Lower lobe of right lung (tissue), 2 donors: Measurements from ENCODE around the gene CEACAM3. TPM values are rescaled to one million over a fixed set of nuclear protein-coding genes. Genes with fewer than 3 reads are reported as not detected.
A peak's percentile ranks its signal among the peaks of the same experiment; 100 is the strongest.

Experiments used
- ATAC-seq, 2 donors: fragments of 200-7000 bp; cut with Tn5 transposase; one replicate each; pipeline ENCODE4 v1.9.1; 2020 to 2022; ENCODE audit warnings: mild to moderate bottlenecking in 2 of 2, moderate library complexity in 2 of 2
- DNase-seq: peaks from one replicate; pipeline ENCODE4 v3.0.0-alpha.2; 2020
- H3K27ac ChIP-seq: fragments of 200-600 bp; one replicate; pipeline ENCODE4 v1.8.0; 2022
- H3K27me3 ChIP-seq: fragments of 200-600 bp; one replicate; pipeline ENCODE4 v1.8.0; 2022; ENCODE audit warnings: low read depth
- H3K36me3 ChIP-seq: fragments of 200-600 bp; one replicate; pipeline ENCODE4 v1.8.0; 2022; ENCODE audit warnings: mild to moderate bottlenecking
- H3K4me1 ChIP-seq: fragments of 200-600 bp; one replicate; pipeline ENCODE4 v1.8.0; 2022
- H3K4me3 ChIP-seq: fragments of 200-600 bp; one replicate; pipeline ENCODE4 v1.8.0; 2022; ENCODE audit warnings: mild to moderate bottlenecking
- H3K9me3 ChIP-seq: fragments of 200-600 bp; one replicate; pipeline ENCODE4 v1.8.0; 2022
- CTCF ChIP-seq: fragments of 200-600 bp; IDR thresholded peaks from one replicate; pipeline ENCODE4 v1.8.0; 2022; ENCODE audit warnings: antibody characterized with exemption, mild to moderate bottlenecking
- intact Hi-C: fragments of 100-400 bp; cut with DNase I; formaldehyde crosslinking; loops from one replicate; pipeline ENCODE4 v1.11.0; 2022
- total RNA-seq: library from RNA; stranded (reverse); fragmentation: NEBNext Ultra II Directional; extraction: Animal tissue kit (Norgen Biotek cat#: 25700); gene quantifications from one replicate; pipeline ENCODE4 v1.2.1, GENCODE V29; 2021
- donor health status: DM: no; HTN: yes; CAD: no; lungs with severe emphysema.

The CEACAM3 gene
- total RNA-seq, 1 donor from 2014 or later, result 4.3 TPM

- TF ChIP-seq CTCF, result no peak
- H3K4me1 ChIP-seq, result no peaks in the 10 kb centered on the region
- no peaks in the 10 kb centered on the region for H3K9me3 ChIP-seq
- no peak overlapping the region for H3K27ac ChIP-seq
- DNase-seq (no peak), ATAC-seq (no peak)
- H3K4me3 ChIP-seq, result no peak overlapping the region
- H3K36me3 ChIP-seq, result no peaks in the 10 kb centered on the region
- intact Hi-C loops, result no loop called here
- no peaks in the 10 kb centered on the region for H3K27me3 ChIP-seq
Observed at GRCh38 chr19:41771410-41771809, 25.0 kb upstream of the CEACAM3 start.

GRCh38 chr19:41774515-41774980 lies 21.8 kb upstream of the CEACAM3 start:
- intact Hi-C loops, result no loop called here
- H3K27ac ChIP-seq, result peak overlapping the region; percentile 33
- DNase-seq (peak; percentile 58), ATAC-seq (peak; percentile 95)
- H3K36me3 ChIP-seq, result no peaks in the 10 kb centered on the region
- TF ChIP-seq CTCF, result no peak
- no peaks in the 10 kb centered on the region for H3K4me1 ChIP-seq
- no peaks in the 10 kb centered on the region for H3K9me3 ChIP-seq
- H3K4me3 ChIP-seq, result no peak overlapping the region
- H3K27me3 ChIP-seq, result no peaks in the 10 kb centered on the region

GRCh38 chr19:41776700-41777099 lies 19.7 kb upstream of the CEACAM3 start:
- Histone ChIP-seq H3K4me1 (no peaks in the 10 kb centered on the region), H3K4me3 (no peak overlapping the region), H3K36me3 (no peaks in the 10 kb centered on the region), H3K9me3 (no peaks in the 10 kb centered on the region), H3K27ac (no peak overlapping the region), H3K27me3 (no peaks in the 10 kb centered on the region)
- intact Hi-C loops, result no loop called here
- no peak for TF ChIP-seq CTCF
- ATAC-seq (no peak), DNase-seq (no peak)

- Histone ChIP-seq H3K9me3 (no peaks in the 10 kb centered on the region), H3K4me1 (peaks cover 14% of the 10 kb centered on the region), H3K36me3 (no peaks in the 10 kb centered on the region), H3K4me3 (no peak overlapping the region), H3K27ac (no peak overlapping the region), H3K27me3 (peaks cover 29% of the 10 kb centered on the region)
- no peak for ATAC-seq
- no peak for TF ChIP-seq CTCF
- DNase-seq, result no peak
- intact Hi-C loops, result no loop called here
Observed at GRCh38 chr19:41783612-41784011, 12.8 kb upstream of the CEACAM3 start.

- peaks cover 29% of the 10 kb centered on the region for H3K27me3 ChIP-seq
- no peak for TF ChIP-seq CTCF
- H3K4me3 ChIP-seq, result no peak overlapping the region
- DNase-seq (no peak), ATAC-seq (no peak)
- H3K4me1 ChIP-seq, result peaks cover 14% of the 10 kb centered on the region
- H3K36me3 ChIP-seq, result no peaks in the 10 kb centered on the region
- H3K9me3 ChIP-seq, result no peaks in the 10 kb centered on the region
- intact Hi-C loops, result no loop called here
- H3K27ac ChIP-seq, result peak overlapping the region; percentile 27
Observed at GRCh38 chr19:41784312-41784711, 12.1 kb upstream of the CEACAM3 start.

GRCh38 chr19:41784743-41785142 lies 11.6 kb upstream of the CEACAM3 start:
- intact Hi-C loops, result no loop called here
- TF ChIP-seq CTCF, result no peak
- ATAC-seq (peak; percentile 31 to 45), DNase-seq (no peak)
- Histone ChIP-seq H3K9me3 (no peaks in the 10 kb centered on the region), H3K36me3 (no peaks in the 10 kb centered on the region), H3K27me3 (peaks cover 29% of the 10 kb centered on the region), H3K4me3 (no peak overlapping the region), H3K4me1 (peaks cover 14% of the 10 kb centered on the region), H3K27ac (peak overlapping the region; percentile 27)
